SK-MEL-5 (cell line): Measurements from ENCODE around the gene SLC25A48. TPM values are rescaled to one million over a fixed set of nuclear protein-coding genes. Genes with fewer than 3 reads are reported as not detected.
A peak's percentile ranks its signal among the peaks of the same experiment; 100 is the strongest.
"Not testable (repeated sequence)": the region's sequence is repeated elsewhere in the genome, so short reads cannot be mapped to it uniquely, and the experiment has no call there.

Experiments
- DNase-seq: peaks from one replicate; pipeline ENCODE4 v3.0.0-alpha.2; 2016; ENCODE audit warnings: low read depth, low spot score
- in situ Hi-C: cut with HindIII; loops from 2 replicates; pipeline ENCODE4 v1.10.0; 2016; ENCODE audit warnings: low sequenced_read_pairs, high pct_unique_total_duplicates, low pct_unique_long_range_greater_than_20kb
- total RNA-seq: library from RNA; depleted of rRNA; stranded (reverse); fragments of >200 nt; shearing (Covaris generic); gene quantifications from 2 replicates; pipeline ENCODE4 v1.2.3, GENCODE V29; 2014

Gene SLC25A48
- total RNA-seq, 1 experiment from 2014 or later, result 0.05 TPM

DNA sequence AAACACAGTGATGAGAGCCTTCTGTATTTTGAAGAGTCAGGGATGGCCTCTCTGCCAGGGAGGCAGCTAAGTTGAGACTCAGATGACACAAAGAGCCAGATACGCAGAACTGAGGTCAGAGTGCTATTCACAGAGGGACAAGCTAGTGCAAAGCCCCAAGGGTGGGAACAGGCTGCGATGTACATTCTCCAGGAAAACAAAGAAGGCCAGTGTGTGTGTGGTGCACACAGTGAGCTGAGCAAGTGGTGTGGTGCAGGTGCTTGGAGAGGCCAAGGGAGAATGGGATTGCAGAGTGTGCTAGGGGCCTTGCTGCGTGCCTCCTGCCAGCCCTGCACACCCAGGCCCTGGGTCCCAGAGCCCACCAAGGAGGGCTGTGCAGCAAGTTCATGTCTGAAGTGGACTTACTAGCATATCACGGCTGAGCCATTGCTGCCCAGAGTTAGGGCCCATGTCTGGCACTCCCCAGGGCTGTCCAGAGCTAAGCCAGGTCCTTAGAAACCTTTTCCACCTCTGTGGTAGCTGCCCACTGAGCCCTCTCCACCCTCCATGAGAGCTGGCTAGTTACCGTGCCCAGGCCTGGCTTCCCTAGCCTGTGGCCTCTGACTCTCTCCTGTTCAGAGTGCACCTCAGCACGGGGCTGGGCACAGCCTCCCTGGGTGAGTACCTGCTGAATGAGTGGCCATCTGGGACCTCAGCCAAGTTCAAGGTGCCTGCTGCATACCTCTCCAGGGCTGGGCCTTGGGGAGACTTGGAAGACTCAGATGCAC is 9.3 kb downstream of the SLC25A48 start:
- peak; percentile 5 for DNase-seq
- in situ Hi-C loops, result loop anchor here (25.0 kb wide), 2 partner anchors 281 to 381 kb away; partner anchors contain the start of gene TIFAB

DNA sequence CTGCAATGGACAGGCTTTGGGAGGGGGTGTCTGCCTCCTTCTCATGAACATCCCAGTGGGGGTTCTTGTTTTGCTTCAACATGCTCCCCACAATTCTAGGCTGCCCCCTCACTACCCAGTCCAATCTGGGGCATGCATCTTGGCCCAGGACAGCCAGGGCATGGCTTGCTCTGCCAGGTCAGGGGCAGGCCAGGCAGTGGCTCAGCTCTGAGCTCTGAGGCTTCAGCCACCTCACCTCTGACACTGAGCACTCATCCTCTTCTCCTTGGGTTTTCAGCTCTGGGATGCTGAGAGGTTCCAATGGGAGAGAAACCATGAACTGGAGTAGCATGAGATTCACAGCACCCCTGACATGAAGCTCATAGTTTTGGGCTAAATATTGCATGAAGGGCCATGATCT is 11.8 kb downstream of the SLC25A48 start:
- no peak for DNase-seq
- in situ Hi-C loops, result loop anchor here (25.0 kb wide), 2 partner anchors 284 to 384 kb away; partner anchors contain the start of gene TIFAB

- DNase-seq, result no peak
- in situ Hi-C loops, result loop anchor here (25.0 kb wide), 2 partner anchors 286 to 386 kb away; partner anchors contain the start of gene TIFAB
Measured at GRCh38 chr5:135847976-135848375, 13.5 kb downstream of the SLC25A48 start.

GRCh38 chr5:135850231-135850630 is 15.8 kb downstream of the SLC25A48 start:
- in situ Hi-C loops, result no loop called here
- no peak for DNase-seq

DNA sequence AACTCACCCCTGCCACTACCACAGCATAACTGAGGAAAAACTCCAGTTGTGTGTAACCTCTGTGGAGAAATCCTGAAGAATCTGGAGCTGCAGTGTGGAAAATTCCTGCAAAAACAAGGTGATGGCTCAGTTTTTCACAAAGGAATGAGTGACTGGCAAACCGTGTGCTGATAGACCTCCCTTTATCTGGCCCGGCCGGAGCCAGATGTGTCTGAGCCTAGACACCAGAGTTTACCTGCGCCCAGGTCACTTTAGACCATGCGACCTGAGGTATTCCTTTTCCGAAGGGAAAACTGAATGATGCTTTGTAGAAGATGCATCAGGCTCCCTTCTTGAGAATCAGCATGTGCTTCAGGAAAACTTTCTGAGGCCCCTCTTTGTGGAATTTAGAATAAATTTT is 16.2 kb downstream of the SLC25A48 start:
- in situ Hi-C loops, result no loop called here
- DNase-seq, result no peak

GRCh38 chr5:135851186-135851914 is 16.9 kb downstream of the SLC25A48 start:
- in situ Hi-C loops, result no loop called here
- no peak for DNase-seq

- DNase-seq, result no peak
- in situ Hi-C loops, result no loop called here
Measured at GRCh38 chr5:135851915-135852845, 17.7 kb downstream of the SLC25A48 start.

DNA sequence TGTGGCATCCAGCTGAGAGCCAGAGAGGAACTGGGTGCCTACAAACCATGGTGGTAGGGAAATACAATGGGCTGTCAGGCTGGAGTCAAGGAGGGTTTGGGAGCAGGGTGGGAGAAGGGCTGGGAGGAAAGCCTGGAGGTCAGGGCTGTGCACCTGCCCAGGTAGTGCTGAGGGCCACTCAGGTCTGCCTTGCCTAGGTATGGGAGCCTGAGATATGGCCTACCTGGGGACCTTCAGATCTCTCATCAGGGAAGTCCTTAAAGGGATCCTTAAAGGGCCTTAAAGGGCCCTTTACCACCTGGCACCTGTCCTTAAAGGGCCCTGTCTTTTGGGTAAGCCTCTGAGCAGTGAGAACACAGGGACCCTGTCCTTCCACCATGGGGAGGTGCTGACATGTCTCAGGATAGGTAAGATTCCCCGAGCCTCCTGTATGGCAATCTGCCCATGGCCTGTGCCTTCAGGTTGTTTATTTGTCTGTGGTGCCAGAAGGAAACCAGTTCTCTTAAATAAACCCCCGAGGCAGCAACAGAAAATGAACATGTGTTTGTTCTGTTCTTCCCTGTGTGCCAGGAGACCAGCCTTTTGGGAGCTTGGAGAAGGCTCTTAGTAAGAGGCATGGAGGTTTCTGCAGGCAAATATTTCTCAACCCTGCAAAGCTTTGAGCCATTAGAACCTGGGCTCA is 23.3 kb downstream of the SLC25A48 start:
- in situ Hi-C loops, result no loop called here
- no peak for DNase-seq

DNA sequence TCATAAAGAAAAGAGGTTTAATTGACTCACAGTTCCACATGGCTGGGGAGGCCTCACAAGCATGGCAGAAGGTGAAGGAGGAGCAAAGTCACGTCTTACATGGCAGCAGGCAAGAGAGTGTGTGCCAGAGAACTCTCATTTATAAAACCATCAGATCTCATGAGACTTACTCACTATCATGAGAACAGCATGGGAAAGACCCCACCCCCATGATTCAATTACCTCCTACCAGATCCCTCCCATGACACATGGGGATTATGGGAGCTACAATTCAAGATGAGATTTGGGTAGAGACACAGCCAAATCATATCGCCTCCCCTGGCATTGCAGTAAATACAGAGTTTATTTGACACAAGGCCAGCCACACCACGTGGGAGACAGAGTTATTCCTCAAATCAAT is 24.7 kb downstream of the SLC25A48 start:
- in situ Hi-C loops, DNase-seq: not testable (repeated sequence)

DNA sequence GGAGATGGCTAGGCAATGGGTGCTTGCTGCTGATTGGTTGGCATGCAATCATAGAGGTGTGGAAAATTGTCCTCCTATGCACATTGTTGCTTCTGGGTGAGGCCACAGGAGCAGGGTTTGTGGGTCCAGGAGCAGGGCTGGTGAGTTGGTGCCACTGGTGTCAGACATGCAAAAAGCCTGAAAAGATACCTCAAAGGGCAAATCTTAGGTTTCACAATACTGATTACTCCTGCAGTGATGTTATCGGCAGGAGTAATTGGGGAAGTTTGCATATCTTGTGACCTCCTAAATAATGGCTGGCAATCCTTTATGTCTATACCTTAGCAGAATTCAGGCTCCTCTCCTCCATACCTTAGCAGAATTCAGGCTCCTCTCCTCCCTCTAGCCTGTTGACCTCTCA is 25.2 kb downstream of the SLC25A48 start:
- in situ Hi-C loops, result no loop called here
- no peak for DNase-seq

GRCh38 chr5:135861641-135862040 is 27.2 kb downstream of the SLC25A48 start:
- in situ Hi-C loops, result no loop called here
- no peak for DNase-seq

DNA sequence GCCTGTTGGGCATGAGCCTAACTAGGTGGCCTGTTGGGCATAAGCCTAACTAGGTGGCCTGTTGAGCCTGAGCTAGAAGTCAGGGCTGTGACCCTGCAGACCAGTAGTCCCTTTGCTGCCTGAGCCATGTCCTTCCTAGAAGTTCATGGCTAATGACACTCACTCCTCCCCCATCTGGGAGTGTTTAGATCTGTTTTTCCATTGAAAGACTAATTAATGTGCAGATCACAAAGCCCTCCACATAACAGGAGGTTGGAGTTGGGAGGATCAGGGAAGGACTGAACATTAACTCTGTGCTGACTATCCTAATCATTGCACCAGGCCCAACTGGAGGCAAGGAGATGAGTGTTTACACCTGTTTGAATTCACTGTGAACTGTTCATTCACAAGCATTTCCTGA is 27.6 kb downstream of the SLC25A48 start:
- no peak for DNase-seq

GRCh38 chr5:135862744-135863143 is 28.3 kb downstream of the SLC25A48 start:
- in situ Hi-C loops, result no loop called here
- DNase-seq, result no peak

More for the DNA sequence above, 27.6 kb downstream of the SLC25A48 start:
- in situ Hi-C loops, result no loop called here

DNA sequence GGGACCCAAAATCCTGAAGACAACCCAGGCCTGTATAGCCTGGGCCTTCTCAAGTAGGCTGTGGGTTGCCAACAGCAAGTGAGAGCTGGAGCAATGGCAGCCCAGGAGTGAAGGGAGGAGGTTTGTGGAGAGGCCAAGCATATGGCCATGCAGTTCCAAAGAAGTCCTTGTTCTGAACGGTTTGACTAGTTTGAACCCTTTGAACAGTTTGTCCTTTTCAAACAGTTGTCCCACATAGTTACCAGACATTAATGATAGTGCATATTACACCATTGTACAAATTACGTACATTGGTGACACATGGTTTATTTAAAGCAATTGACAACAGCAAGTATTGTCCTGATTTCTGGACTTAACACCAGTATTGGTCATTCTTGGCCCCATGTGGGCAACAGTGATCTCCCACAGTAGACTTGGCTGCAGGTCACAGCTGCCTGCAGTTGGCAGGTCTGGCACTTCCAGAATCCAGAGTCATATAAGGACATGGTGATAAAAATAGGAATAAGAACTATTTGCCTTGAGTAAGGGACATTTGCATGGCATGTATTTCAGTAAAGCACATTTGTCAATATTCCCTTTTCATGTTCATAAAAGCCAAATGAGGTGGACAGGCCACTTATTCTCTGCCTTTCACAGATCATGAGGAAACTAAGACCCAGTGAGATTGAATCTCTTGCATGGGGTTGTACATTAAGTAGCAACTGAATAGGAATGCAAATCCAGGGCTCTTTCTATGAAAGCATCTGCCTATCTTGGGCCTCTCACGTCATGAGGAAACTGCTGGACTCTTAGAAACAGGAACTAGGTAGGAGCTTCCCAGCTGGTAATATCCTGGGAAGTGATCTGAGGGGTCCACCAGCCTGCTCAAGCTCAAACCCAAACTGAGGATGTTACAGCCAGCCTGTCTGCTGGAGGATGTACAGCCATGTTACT is 30.3 kb downstream of the SLC25A48 start:
- no peak for DNase-seq
- in situ Hi-C loops, result no loop called here

- no peak for DNase-seq
- in situ Hi-C loops, result no loop called here
Measured at GRCh38 chr5:135866016-135866415, 31.6 kb downstream of the SLC25A48 start.

- in situ Hi-C loops, result no loop called here
- DNase-seq, result no peak
Measured at GRCh38 chr5:135867599-135867998, 33.1 kb downstream of the SLC25A48 start.
